GM06990 (cell line): ENCODE results near the gene TBC1D4.
A peak's percentile ranks its signal among the peaks of the same experiment; 100 is the strongest.

Experiments
- DNase-seq: peaks from one replicate; pipeline ENCODE4 v3.0.0-alpha.2; 2011; ENCODE audit not compliant: insufficient read length; ENCODE audit errors: extremely low read depth
- H3K27me3 ChIP-seq: replicated peaks from 2 replicates; pipeline ENCODE4 v1.6.0; 2011; ENCODE audit warnings: low read length; ENCODE audit not compliant: control insufficient read depth, insufficient read depth
- H3K36me3 ChIP-seq: 2 replicates; pipeline ENCODE4 v1.5.1; 2011; ENCODE audit warnings: low read length; ENCODE audit not compliant: control insufficient read depth, insufficient read depth
- H3K4me3 ChIP-seq: replicated peaks from 2 replicates; pipeline ENCODE4 v1.5.1; 2011; ENCODE audit warnings: low read depth, mild to moderate bottlenecking, control low read depth, low read length
- CTCF ChIP-seq: IDR thresholded peaks from 2 replicates; pipeline ENCODE4 v1.5.1; 2011; ENCODE audit warnings: low read length, control low read depth, mild to moderate bottlenecking, inconsistent platforms; ENCODE audit not compliant: insufficient read depth, poor library complexity, severe bottlenecking

TBC1D4 gene

GRCh38 chr13:75473468-75473867 is 8.5 kb downstream of the TBC1D4 start:
- no peaks in the 10 kb centered on the region for H3K27me3 ChIP-seq
- H3K4me3 ChIP-seq = no peak overlapping the region
- no peak for DNase-seq
- TF ChIP-seq CTCF = no peak
- H3K36me3 ChIP-seq = no peaks in the 10 kb centered on the region

- Histone ChIP-seq H3K4me3 (no peak overlapping the region), H3K27me3 (no peaks in the 10 kb centered on the region), H3K36me3 (no peaks in the 10 kb centered on the region)
- no peak for TF ChIP-seq CTCF
- DNase-seq = no peak
These were observed 11.3 kb downstream of the TBC1D4 start for GRCh38 chr13:75470676-75471075.

GRCh38 chr13:75469047-75469446 is 12.9 kb downstream of the TBC1D4 start:
- no peak for TF ChIP-seq CTCF

GRCh38 chr13:75468602-75469001 is 13.4 kb downstream of the TBC1D4 start:
- no peak for TF ChIP-seq CTCF
- no peaks in the 10 kb centered on the region for H3K36me3 ChIP-seq
- DNase-seq = no peak
- no peak overlapping the region for H3K4me3 ChIP-seq
- H3K27me3 ChIP-seq = no peaks in the 10 kb centered on the region

More at GRCh38 chr13:75469047-75469446, 12.9 kb downstream of the TBC1D4 start:
- Histone ChIP-seq H3K4me3 (no peak overlapping the region), H3K36me3 (no peaks in the 10 kb centered on the region), H3K27me3 (no peaks in the 10 kb centered on the region)
- no peak for DNase-seq

- TF ChIP-seq CTCF = no peak
- no peak overlapping the region for H3K4me3 ChIP-seq
- DNase-seq = no peak
- no peaks in the 10 kb centered on the region for H3K36me3 ChIP-seq
- no peaks in the 10 kb centered on the region for H3K27me3 ChIP-seq
These were observed 13.9 kb downstream of the TBC1D4 start for GRCh38 chr13:75468098-75468497.

DNA sequence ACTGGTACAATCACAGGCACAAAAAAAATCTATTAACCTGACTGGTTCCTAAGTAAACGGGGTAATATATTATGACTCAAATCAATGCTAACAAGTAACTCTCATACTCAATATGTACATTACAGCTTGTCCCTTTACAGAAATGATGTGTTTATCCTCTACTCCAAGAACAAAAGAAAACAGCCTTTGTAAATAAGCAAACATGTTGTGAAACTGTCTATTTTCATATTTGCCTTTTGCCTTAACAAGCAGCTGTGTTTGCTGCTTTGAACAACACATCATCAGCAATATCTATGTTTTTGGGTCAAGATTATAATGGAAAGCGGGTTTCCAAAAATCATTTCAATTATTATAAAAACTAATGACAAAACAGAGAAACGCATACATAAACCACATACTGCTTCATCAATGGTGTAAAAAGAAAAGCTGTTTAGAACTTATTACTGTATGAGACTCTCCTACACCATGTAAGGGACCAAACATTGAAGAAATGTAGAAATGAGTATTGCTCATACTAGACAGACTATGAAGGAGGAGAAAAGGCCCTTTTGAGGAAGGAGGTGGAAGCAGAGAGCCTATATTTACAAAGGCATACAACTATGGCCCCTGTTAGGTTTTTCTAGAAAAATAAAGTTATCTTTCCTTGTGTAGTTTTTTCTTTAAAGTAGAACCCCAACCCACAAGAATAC is 14.8 kb downstream of the TBC1D4 start:
- TF ChIP-seq CTCF = no peak
- Histone ChIP-seq H3K27me3 (no peaks in the 10 kb centered on the region), H3K4me3 (no peak overlapping the region), H3K36me3 (no peaks in the 10 kb centered on the region)
- DNase-seq = peak; percentile 9
